ENCODE data around the gene OTOS.

Gene OTOS

DNA sequence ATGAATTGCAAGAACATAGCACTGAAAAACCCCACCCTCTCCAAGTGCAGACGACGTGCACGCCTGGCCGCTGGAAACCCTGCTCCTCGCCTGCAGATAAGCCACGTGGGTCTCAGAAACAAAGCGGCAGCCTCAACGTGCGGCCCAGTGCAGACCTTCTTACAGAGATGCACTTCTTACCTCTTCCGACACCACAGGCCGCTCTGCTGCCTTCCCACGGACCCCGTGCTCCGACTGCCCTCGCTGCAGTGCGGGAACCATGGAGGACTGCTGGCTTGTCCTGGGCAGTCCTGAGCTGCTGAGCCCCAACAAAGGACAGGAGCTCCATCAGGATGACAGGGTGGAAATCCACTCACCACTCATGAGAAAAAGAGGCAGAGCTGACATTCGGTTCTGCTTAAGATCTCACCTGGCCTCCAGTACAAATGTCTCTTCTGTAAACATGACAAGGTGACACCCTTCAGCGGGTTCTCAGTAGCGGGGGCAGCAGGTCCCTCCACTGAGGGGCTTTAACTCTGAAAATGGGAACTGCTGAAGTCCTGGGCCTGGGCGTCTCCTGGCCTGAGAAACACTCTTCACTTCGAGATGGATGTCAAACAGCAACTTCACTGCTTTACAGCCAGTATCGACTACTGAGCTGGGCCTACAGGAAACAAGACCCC, 10.6 kb downstream of the OTOS start:
- DNase-seq (ENCODE audit: extremely low spot score) = no peak
- ChIA-PET POLR2A (no interaction called here), CTCF (no interaction called here)
- TF ChIP-seq HDGF (IDR thresholded peaks at IDR 0.05; ENCODE audit: borderline replicate concordance) (no peak), NFRKB (IDR thresholded peaks at IDR 0.05) (no peak), CTBP1 (IDR thresholded peaks at IDR 0.05; ENCODE audit: borderline replicate concordance) (no peak), SP1 (IDR thresholded peaks at IDR 0.05) (no peak), PKNOX1 (IDR thresholded peaks at IDR 0.05) (no peak), ARNT (IDR thresholded peaks at IDR 0.05) (no peak), FOXM1 (IDR thresholded peaks at IDR 0.05; ENCODE audit: borderline replicate concordance) (no peak), BHLHE40 (IDR thresholded peaks at IDR 0.05; ENCODE audit: borderline replicate concordance) (no peak), ELF4 (IDR thresholded peaks at IDR 0.05) (no peak), FOXA1 (IDR thresholded peaks at IDR 0.05) (no peak), SUZ12 (IDR thresholded peaks at IDR 0.05) (no peak), TARDBP (IDR thresholded peaks at IDR 0.05) (no peak)

DNA sequence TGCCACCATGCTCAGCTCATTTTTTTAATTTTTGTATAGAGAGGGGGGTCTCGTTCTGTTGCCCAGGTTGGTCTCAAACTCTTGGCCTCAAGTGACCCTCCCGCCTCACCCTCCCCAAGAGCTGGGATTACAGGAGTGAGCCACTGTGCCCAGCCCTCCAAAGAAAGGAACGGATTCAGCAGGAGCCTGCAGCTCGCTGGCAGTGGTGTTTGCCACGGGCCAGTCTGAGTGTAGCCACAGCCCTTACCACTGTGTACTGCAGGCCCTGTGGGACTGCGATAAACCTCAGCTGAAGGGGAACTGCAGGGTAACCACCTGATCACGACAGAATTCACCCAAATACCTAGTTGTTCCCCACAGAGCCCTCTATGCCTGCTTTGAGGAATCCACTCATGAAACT, 11.1 kb downstream of the OTOS start:
- ChIA-PET CTCF (no interaction called here), POLR2A (no interaction called here)
- no peak for TF ChIP-seq HDGF (IDR thresholded peaks at IDR 0.05; ENCODE audit: borderline replicate concordance)
- TF ChIP-seq SUZ12 (IDR thresholded peaks at IDR 0.05) = no peak
- TF ChIP-seq BHLHE40 (IDR thresholded peaks at IDR 0.05; ENCODE audit: borderline replicate concordance) = no peak
- TF ChIP-seq CTBP1 (IDR thresholded peaks at IDR 0.05; ENCODE audit: borderline replicate concordance) = no peak
- no peak for TF ChIP-seq ARNT (IDR thresholded peaks at IDR 0.05)
- DNase-seq (ENCODE audit: extremely low spot score) = no peak

DNA sequence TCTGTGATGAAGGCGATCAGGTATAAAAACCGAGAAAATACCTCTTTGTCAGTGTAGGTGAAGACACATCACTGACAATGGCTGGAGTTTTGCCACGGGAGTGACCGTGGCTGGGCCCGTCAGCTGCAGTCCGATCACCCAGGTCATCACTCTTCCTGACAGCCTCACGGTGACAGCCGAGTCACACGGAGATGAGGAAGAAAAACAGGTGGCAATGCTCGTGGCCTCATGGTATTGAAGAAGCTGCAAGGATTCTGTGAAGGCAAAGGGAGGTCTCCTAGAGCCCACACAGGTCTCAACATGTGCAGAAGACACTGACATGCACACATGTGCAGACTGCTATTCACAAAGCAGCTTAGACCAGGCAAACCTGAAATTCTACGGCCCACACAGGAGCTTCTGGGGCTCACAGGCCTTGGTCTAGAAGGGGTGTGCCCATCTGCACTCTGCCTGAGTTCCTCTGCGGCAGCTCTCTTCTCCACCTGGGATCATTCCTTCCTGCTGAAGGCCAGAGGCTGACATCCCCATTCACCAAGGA, 11.8 kb downstream of the OTOS start:
- POLR2A ChIA-PET = no interaction called here
- no peak for TF ChIP-seq CTBP1 (IDR thresholded peaks at IDR 0.05; ENCODE audit: borderline replicate concordance)
- no peak for TF ChIP-seq FOXM1 (IDR thresholded peaks at IDR 0.05; ENCODE audit: borderline replicate concordance)
- TF ChIP-seq SUZ12 (IDR thresholded peaks at IDR 0.05) = no peak
- no peak for TF ChIP-seq HDGF (IDR thresholded peaks at IDR 0.05; ENCODE audit: borderline replicate concordance)
- no peak for TF ChIP-seq SP1 (IDR thresholded peaks at IDR 0.05)
- no peak for TF ChIP-seq LEF1 (IDR thresholded peaks at IDR 0.05; ENCODE audit: borderline replicate concordance)
- TF ChIP-seq L3MBTL2 (conservative IDR thresholded peaks at IDR 0.05) = no peak
- TF ChIP-seq TARDBP (IDR thresholded peaks at IDR 0.05) = no peak
- TF ChIP-seq BHLHE40 (IDR thresholded peaks at IDR 0.05; ENCODE audit: borderline replicate concordance) = no peak
- no peak for TF ChIP-seq PKNOX1 (IDR thresholded peaks at IDR 0.05)
- no peak for TF ChIP-seq FOXK2 (IDR thresholded peaks at IDR 0.05)
- TF ChIP-seq NFRKB (IDR thresholded peaks at IDR 0.05) = no peak
- no peak for TF ChIP-seq ZNF384 (IDR thresholded peaks at IDR 0.05)
- TF ChIP-seq ELF4 (IDR thresholded peaks at IDR 0.05) = no peak
- no peak for TF ChIP-seq FOXA1 (IDR thresholded peaks at IDR 0.05)
- no peak for TF ChIP-seq ARNT (IDR thresholded peaks at IDR 0.05)
- CTCF ChIA-PET = no interaction called here
- no peak for DNase-seq (ENCODE audit: extremely low spot score)

- ChIA-PET POLR2A (no interaction called here), CTCF (no interaction called here)
- no peak for DNase-seq (ENCODE audit: extremely low spot score)
- TF ChIP-seq TARDBP (IDR thresholded peaks at IDR 0.05) = no peak
- TF ChIP-seq ARNT (IDR thresholded peaks at IDR 0.05) = no peak
- TF ChIP-seq L3MBTL2 (conservative IDR thresholded peaks at IDR 0.05) = no peak
- TF ChIP-seq HDGF (IDR thresholded peaks at IDR 0.05; ENCODE audit: borderline replicate concordance) = no peak
- TF ChIP-seq ZNF384 (IDR thresholded peaks at IDR 0.05) = no peak
- no peak for TF ChIP-seq BHLHE40 (IDR thresholded peaks at IDR 0.05; ENCODE audit: borderline replicate concordance)
- no peak for TF ChIP-seq NFRKB (IDR thresholded peaks at IDR 0.05)
- TF ChIP-seq FOXM1 (IDR thresholded peaks at IDR 0.05; ENCODE audit: borderline replicate concordance) = no peak
- TF ChIP-seq SUZ12 (IDR thresholded peaks at IDR 0.05) = no peak
- TF ChIP-seq FOXA1 (IDR thresholded peaks at IDR 0.05) = no peak
- TF ChIP-seq LEF1 (IDR thresholded peaks at IDR 0.05; ENCODE audit: borderline replicate concordance) = no peak
- no peak for TF ChIP-seq ELF4 (IDR thresholded peaks at IDR 0.05)
- no peak for TF ChIP-seq PKNOX1 (IDR thresholded peaks at IDR 0.05)
- no peak for TF ChIP-seq CTBP1 (IDR thresholded peaks at IDR 0.05; ENCODE audit: borderline replicate concordance)
- no peak for TF ChIP-seq FOXK2 (IDR thresholded peaks at IDR 0.05)
- TF ChIP-seq SP1 (IDR thresholded peaks at IDR 0.05) = no peak
Observed at GRCh38 chr2:240127911-240128607, 12.4 kb downstream of the OTOS start.

- ChIA-PET CTCF (interaction anchor here (0.5 kb wide), 1 partner anchor 42 kb away, joined by 5 read pairs; no protein-coding TSS in a partner anchor), POLR2A (no interaction called here)
- no peak for DNase-seq (ENCODE audit: extremely low spot score)
- no peak for TF ChIP-seq ELF4 (IDR thresholded peaks at IDR 0.05)
- no peak for TF ChIP-seq ZNF384 (IDR thresholded peaks at IDR 0.05)
- no peak for TF ChIP-seq LEF1 (IDR thresholded peaks at IDR 0.05; ENCODE audit: borderline replicate concordance)
- no peak for TF ChIP-seq SP1 (IDR thresholded peaks at IDR 0.05)
Observed at GRCh38 chr2:240127191-240127750, 13.2 kb downstream of the OTOS start.

DNA sequence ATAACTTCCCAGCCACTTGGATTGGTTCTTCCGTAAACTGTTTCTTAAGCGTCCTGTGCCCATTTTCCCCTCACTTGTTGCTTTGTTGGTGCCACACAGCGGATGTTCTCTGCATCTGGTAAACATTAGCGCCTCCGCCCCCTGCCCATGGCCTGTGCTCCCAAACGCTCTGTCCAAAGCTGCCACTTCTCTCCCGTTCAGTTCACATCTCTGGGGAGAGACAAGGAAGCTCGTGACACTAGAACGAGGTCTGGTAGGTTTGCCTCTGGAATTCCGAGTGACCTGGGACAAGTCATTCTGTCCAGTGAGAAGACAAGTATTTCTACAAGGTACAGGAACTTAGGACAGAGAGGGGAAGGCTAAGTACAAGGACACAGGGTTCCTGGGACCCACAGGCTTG, 13.7 kb downstream of the OTOS start:
- ChIA-PET CTCF (no interaction called here), POLR2A (no interaction called here)
- TF ChIP-seq ZNF384 (IDR thresholded peaks at IDR 0.05) (no peak), CTBP1 (IDR thresholded peaks at IDR 0.05; ENCODE audit: borderline replicate concordance) (no peak), FOXA1 (IDR thresholded peaks at IDR 0.05) (no peak), SUZ12 (IDR thresholded peaks at IDR 0.05) (no peak)
- no peak for DNase-seq (ENCODE audit: extremely low spot score)

All from HEK293T (cell line).